GM18520 (cell line): ENCODE data around the gene CAMTA1.

Source experiments
- ATAC-seq: cut with Tn5 transposase; IDR thresholded peaks from one replicate; pipeline ENCODE4 v1.9.1; 2021; ENCODE audit not compliant: unreplicated experiment

The CAMTA1 gene

DNA sequence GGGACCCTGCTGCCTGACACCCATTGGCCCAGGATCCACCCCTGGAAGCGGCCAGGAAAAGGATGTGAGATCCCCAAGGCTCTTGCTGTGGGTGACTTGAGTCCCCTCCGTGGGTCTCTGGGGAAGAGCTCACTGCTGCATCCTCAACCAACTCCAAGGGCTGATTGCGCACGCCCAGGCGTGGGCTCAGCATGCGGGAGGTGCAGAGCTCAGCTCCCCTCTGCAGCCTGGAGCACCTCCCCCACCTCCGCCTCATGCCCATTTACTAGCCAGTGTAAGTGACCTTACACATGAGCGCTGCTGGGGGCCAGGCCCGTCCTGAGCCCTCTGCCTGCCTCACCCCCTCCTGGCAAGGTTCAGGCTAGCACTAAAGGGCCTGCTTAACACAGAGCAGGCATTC is 847.4 kb downstream of the CAMTA1 start:
- no peak for ATAC-seq

GRCh38 chr1:7633506-7634245 is 848.4 kb downstream of the CAMTA1 start:
- no peak for ATAC-seq

DNA sequence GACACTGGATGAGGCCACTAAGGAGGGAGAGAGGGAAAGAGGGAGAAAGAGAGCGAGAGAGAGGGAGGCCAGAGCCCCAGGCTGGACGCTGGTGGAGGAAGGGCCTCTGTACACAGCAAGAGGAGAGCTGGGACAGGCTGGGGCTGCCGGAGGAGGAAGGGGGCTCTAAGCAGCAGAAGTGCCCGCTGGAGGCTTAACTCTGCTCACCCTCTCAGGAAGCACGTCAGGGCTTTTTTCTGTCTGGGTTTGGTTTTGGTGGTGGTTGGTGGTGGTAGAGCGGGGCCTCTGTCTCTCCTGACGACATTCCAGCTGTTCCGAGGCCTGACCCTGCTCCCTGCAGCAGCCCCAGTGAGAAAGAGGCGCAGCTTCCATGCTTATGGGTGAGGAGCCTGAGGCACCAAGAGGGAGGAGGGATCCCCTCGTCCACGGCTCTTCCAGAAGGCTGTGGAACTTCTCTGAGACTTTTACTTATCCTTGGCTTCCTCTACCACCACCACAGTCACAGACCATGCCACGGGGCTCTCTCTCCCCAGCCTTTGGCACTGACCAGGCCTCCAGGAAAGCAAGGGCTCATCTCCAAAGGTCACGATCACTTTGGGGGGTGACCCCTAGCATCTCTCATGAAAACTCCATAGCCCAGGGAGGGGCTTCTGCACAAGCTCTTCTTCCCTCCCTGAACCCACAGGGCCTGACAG is 849.4 kb downstream of the CAMTA1 start:
- no peak for ATAC-seq

DNA sequence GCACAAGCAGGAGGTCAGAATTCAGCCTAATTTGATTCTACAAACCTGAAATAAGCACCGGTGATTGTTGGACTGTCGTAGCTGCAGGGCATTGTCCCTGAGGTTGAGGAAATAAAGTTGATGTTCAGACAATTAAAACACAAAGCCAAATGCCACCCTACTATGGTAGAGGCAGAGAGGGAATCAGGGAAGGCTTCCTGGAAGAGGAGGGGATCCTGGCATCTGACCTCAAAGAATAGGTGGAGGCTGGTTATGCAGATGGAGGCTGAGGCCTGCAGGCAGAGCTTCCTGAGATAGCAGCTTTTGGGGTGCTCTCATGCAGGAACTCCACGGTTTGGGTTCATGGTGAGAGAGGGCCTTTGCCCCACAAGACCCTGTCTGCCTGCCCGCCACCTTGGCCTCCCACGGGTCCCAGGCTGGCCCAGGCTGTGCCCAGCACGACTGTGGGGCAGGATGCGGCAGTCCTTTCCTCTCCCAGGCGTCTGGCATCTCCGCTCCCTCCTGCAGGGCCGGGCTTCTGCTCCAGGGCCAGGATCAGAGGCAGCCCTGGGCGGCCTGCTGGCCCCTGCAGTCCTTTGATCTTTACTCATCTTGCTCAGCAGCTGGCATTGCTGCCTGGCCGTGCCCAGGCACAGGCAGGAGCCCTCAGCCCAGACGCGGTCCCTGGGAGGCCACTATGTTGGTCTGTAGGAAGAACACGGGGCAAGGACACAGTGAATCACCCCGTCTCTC is 851.7 kb downstream of the CAMTA1 start:
- ATAC-seq: no peak

DNA sequence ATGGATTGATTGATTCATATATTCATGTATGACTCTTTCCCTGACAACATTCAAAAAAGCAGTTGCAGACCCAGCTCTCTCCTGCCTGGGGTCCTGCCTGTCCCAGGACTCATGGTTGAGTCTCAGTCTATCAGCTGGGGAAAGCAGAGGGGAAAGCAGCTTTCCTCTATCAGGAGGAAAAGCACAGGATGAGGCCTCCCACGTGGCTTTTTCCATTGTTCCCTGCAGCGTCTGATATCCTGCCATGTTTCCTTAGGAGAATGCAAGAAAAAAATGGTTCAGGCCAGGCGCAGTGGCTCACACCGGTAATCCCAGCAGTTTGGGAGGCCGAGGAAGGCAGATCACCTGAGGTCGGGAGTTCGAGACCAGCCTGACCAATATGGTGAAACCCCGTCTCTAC is 852.8 kb downstream of the CAMTA1 start:
- ATAC-seq: no peak

DNA sequence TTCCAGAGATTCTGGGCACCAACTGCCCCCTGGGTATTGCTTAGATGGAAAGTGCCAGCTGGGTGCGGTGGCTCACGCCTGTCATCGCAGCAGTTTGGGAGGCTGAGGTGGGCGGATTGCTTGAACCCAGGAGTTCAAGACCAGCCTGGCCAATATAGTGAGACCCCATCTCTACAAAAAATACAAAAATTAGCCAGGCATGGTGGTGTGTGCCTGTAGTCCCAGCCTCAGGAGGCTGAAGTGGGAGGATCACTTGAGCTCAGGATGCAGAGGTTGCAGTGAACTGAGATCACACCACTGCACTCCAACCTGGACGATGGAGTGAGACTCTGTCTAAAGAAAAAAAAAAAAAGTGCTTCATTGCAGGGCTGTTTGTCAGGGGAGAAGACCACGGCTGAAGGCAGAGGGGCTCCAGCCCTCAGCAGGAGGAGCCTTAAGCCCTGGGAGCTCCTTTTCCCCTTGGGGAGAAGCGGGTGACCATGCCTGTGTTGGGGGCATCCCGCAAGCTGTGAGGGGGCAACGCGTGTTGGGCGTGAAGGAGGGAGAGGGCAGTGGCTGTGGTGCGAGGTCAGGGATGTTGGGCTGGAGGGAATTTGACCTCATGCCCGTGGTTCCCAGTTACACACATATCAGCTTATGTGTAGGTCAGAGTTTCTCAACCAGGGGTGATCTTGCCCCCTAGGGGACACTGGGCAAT is 854.3 kb downstream of the CAMTA1 start:
- no peak for ATAC-seq

DNA sequence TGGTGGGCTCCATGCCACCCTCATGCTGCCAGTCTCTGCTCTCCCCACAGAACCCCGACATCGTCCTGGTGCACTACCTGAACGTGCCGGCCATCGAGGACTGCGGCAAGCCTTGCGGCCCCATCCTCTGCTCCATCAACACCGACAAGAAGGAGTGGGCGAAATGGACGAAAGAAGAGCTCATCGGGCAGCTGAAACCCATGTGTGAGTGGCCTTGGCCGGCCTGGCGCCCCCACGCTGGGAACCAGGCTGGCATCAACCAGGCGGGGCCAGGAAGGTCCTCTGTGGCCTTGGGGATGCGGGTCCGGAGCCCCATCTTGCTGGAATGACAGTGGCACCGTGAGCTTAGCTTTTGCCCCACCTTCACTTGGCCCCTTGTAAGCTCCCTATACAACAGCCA is 855.1 kb downstream of the CAMTA1 start:
- no peak for ATAC-seq

DNA sequence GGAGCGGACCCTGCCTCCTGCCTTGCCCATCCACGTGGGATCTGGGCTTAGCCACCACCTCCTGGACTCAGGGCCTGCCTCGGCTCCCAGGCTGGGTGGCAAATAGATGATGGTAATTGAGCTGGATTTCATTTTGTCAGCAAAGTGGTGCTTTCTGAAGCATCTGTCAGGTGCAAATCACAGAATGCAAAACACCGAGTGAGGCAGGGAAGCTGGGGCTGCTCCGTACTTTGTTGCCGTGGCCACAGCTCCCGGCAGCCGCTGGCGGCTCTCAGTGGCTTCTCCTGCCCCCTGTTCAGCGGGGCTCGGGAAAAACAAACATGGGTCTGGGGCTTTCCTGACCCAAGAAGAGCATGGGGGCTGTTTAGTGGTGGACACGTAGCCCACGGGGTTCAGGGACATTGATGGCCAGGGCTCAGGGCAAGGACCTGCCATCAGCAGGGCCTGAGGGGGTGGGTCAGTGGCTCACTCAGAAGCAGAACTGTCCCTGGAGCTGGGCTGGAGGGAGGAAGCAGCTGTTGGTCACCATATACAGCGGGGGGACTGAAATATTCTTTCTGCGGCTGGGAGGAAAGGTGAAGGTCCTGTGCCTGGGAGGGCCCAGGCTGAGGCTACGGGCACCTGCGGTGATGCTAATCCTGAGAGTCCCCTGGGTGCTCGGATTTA is 855.8 kb downstream of the CAMTA1 start:
- no peak for ATAC-seq

DNA sequence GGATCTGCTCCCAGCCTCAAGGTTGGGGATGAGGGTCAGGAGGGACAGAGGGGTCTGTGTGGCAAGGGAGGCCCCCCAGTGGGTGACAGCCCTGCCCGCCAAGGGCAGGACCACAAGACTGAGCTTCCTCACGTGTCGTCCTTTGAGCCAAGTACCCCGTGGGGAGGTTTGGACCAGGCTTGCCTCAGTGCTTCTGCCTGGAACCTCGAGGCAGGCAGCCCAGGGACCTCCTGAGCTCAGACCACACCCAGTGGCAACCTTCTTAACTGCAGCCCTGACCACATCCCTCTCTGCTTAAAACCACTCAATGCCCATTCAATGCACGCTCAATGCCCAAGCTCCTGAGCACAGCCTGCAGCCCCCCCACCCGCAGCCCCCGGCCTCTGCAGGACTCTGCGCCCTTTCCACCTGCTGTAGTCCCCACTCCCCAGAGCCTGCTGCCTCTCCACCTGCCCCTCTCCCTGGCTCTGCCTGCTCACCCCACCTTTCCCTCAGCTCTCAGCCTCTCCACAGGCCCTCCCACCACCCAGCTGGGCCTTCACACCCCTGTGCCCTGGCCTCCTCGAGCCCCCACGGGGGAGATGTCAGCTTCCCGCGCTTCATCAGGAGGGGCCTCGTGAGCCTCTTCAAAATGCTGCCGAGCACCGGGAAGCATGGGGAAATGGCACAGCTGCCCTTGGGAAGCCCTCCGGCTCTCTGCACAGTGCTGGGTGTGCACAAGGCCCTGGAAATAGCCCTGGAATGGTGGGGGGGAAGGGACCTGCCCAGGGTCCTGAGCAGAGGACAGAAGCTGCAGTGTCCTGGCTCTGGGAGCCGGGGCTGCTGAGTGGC is 856.5 kb downstream of the CAMTA1 start:
- no peak for ATAC-seq

DNA sequence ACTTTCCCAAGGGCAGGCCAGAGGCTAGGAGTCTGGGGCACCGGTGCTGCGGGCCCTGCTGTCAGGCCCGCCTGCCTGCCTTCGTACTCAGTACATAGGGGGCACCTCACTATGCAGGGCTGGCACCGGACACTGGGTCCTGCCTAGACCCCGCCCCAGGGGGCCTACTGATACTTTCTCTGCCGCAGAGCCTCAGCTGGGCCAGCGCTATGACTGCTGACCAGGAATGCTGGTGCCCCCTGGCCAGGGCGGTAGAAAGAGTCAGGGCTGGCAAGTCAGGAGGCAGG is 857.1 kb downstream of the CAMTA1 start:
- no peak for ATAC-seq

- ATAC-seq: no peak
Observed at GRCh38 chr1:7642781-7643529, 857.7 kb downstream of the CAMTA1 start.

- no peak for ATAC-seq
Observed at GRCh38 chr1:7643530-7643929, 858.3 kb downstream of the CAMTA1 start.

- no peak for ATAC-seq
Observed at GRCh38 chr1:7644086-7644485, 858.8 kb downstream of the CAMTA1 start.

DNA sequence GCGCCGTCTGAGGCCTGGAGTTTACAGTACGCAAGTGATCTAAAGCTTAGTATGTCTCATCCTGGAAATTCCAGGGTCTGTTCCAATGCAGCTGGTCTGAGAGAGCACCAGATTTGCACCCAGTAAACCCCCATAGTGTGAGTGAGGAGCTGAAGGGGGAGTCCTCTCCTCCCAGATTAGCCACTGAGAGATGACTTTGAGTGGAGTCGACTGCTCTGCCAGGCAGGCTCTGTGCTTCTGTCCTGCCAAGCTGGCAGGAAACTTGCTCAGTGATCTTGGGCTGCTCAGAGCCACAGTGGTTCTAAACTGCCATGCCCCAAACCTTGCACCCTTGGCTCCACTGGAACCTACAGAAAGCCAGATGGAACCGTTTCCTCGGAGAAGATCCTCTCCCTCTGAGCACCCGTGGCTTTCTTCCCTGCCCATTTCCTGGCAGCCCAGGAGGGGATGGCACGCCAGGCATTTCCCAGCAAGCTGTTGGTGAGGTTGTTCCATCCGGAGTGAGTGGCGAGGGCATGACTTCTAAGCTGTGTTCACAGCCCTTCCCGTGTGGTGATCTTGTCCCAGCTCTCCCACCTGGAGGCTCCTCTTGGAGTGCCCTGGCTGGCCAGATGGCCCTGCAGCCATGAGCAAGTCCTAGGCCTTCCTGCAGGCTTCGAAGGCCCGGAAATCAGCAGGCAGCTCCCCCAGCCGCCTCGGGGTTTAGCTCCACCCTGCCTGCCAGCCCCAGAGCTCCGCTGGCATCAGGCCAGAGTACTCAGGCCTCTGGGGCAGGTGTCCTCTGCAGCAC is 859.9 kb downstream of the CAMTA1 start:
- ATAC-seq: no peak

- ATAC-seq: no peak
Observed at GRCh38 chr1:7645751-7646048, 860.4 kb downstream of the CAMTA1 start.

DNA sequence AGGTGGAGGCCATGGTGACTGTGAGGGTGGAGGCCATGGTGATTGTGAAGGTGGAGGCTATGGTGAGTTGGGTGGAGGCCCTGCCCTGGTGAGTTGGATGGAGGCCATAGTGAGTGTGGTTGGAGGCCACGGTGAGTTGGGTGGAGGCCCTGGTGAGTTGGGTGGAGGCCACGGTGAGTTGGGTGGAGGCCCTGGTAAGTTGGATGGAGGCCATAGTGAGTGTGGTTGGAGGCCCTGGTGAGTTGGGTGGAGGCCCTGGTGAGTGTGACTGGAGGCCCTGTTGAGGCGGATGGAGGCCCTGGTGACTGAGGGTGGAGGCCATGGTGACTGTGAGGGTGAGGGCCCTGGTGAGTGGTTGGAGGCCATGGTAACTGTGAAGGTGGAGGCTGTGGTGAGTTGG is 860.9 kb downstream of the CAMTA1 start:
- no peak for ATAC-seq

GRCh38 chr1:7646981-7647901 is 862.0 kb downstream of the CAMTA1 start:
- no peak for ATAC-seq
